OCI-LY1 (cell line): ENCODE measurements around the gene HCST.

Source experiments
- H2AFZ ChIP-seq: fragments of 200-600 bp; sonication (generic), shearing (Covaris generic); 2 replicates; pipeline ENCODE4 v1.6.0; 2014; ENCODE audit warnings: antibody characterized with exemption, mild to moderate bottlenecking, low read length
- H3F3A ChIP-seq: fragments of 200-600 bp; sonication (generic), shearing (Covaris generic); 2 replicates; pipeline ENCODE4 v1.6.0; 2014; ENCODE audit warnings: mild to moderate bottlenecking, antibody characterized with exemption, low read length, moderate library complexity; ENCODE audit not compliant: insufficient read depth
- H3K27ac ChIP-seq: fragments of 200-600 bp; sonication (generic); 2 replicates; pipeline ENCODE4 v1.5.1; 2014; ENCODE audit warnings: low read length, mixed run types, mild to moderate bottlenecking, low read depth; ENCODE audit not compliant: poor library complexity, severe bottlenecking
- H3K27me3 ChIP-seq: fragments of 200-600 bp; sonication (generic); 2 replicates; pipeline ENCODE4 v1.6.0; 2014; ENCODE audit warnings: antibody characterized with exemption, mild to moderate bottlenecking, low read length, moderate library complexity; ENCODE audit not compliant: insufficient read depth
- H3K36me3 ChIP-seq: fragments of 200-600 bp; sonication (generic); 2 replicates; pipeline ENCODE4 v1.6.1; 2014; ENCODE audit warnings: mild to moderate bottlenecking, antibody characterized with exemption, low read length, moderate library complexity, mixed read lengths; ENCODE audit not compliant: insufficient read depth
- H3K4me1 ChIP-seq: fragments of 200-600 bp; sonication (generic); 2 replicates; pipeline ENCODE4 v1.5.1; 2014; ENCODE audit warnings: mild to moderate bottlenecking, low read length, moderate library complexity; ENCODE audit not compliant: insufficient read depth, severe bottlenecking
- H3K4me2 ChIP-seq: fragments of 200-600 bp; sonication (generic), shearing (Covaris generic); 2 replicates; pipeline ENCODE4 v1.6.1; 2014; ENCODE audit warnings: low read length
- H3K4me3 ChIP-seq: fragments of 200-600 bp; sonication (generic); 2 replicates; pipeline ENCODE4 v1.5.1; 2014; ENCODE audit warnings: low read length, low read depth, mild to moderate bottlenecking, mixed read lengths; ENCODE audit not compliant: poor library complexity, severe bottlenecking
- H3K79me2 ChIP-seq: fragments of 200-600 bp; shearing (Covaris generic); 2 replicates; pipeline ENCODE4 v1.6.1; 2016; ENCODE audit warnings: mixed run types, low read length, mixed read lengths; ENCODE audit not compliant: insufficient read depth
- H3K9ac ChIP-seq: fragments of 200-600 bp; sonication (generic), shearing (Covaris generic); 2 replicates; pipeline ENCODE4 v1.6.1; 2014; ENCODE audit warnings: mild to moderate bottlenecking, low read length, mixed read lengths
- H3K9me2 ChIP-seq: fragments of 200-600 bp; sonication (generic), shearing (Covaris generic); 2 replicates; pipeline ENCODE4 v1.6.1; 2014; ENCODE audit warnings: low read depth, mild to moderate bottlenecking, low read length, mixed read lengths
- H3K9me3 ChIP-seq: fragments of 200-600 bp; shearing (Covaris generic); 2 replicates; pipeline ENCODE4 v1.6.1; 2014; ENCODE audit warnings: low read length, mixed read lengths
- H4K20me1 ChIP-seq: fragments of 200-600 bp; sonication (generic), shearing (Covaris generic); 2 replicates; pipeline ENCODE4 v1.6.0; 2016; ENCODE audit warnings: mild to moderate bottlenecking, low read length; ENCODE audit not compliant: insufficient read depth
- CTCF ChIP-seq: fragments of 200-600 bp; sonication (generic), shearing (Covaris generic); IDR thresholded peaks from 2 replicates; pipeline ENCODE4 v1.5.1; 2017; ENCODE audit warnings: mild to moderate bottlenecking, antibody characterized with exemption, low read length, moderate library complexity, mixed read lengths
- EZH2 ChIP-seq: fragments of 200-600 bp; sonication (generic), shearing (Covaris generic); IDR thresholded peaks from 2 replicates; pipeline ENCODE4 v1.8.0; 2017; ENCODE audit warnings: borderline replicate concordance, mixed run types, mild to moderate bottlenecking, antibody characterized with exemption, low read length, moderate library complexity, mixed read lengths

Gene HCST

GRCh38 chr19:35858311-35858710 is 44.0 kb upstream of the HCST start:
- Histone ChIP-seq H2AFZ (no peak overlapping the region), H3K36me3 (no peaks in the 10 kb centered on the region), H3K4me1 (peaks cover 12% of the 10 kb centered on the region), H3K4me3 (no peak overlapping the region), H3K9me3 (no peaks in the 10 kb centered on the region), H3K4me2 (no peak overlapping the region), H3K27ac (no peak overlapping the region), H3K27me3 (peaks cover 6% of the 10 kb centered on the region; the same call in 1 of the 2 replicates), H4K20me1 (no peaks in the 10 kb centered on the region), H3F3A (no peaks in the 10 kb centered on the region), H3K79me2 (no peaks in the 10 kb centered on the region), H3K9me2 (no peaks in the 10 kb centered on the region), H3K9ac (no peak overlapping the region)
- no peak for TF ChIP-seq EZH2
- TF ChIP-seq CTCF, result no peak

GRCh38 chr19:35859414-35859813 is 42.9 kb upstream of the HCST start:
- no peaks in the 10 kb centered on the region for H4K20me1 ChIP-seq
- no peak for TF ChIP-seq CTCF
- TF ChIP-seq EZH2, result no peak
- H3K4me2 ChIP-seq, result no peak overlapping the region
- H3K9me3 ChIP-seq, result no peaks in the 10 kb centered on the region
- H3F3A ChIP-seq, result no peaks in the 10 kb centered on the region
- no peaks in the 10 kb centered on the region for H3K36me3 ChIP-seq
- no peaks in the 10 kb centered on the region for H3K9me2 ChIP-seq
- peaks cover 6% of the 10 kb centered on the region; the same call in 1 of the 2 replicates for H3K27me3 ChIP-seq
- H2AFZ ChIP-seq, result no peak overlapping the region
- no peak overlapping the region for H3K4me3 ChIP-seq
- no peak overlapping the region for H3K9ac ChIP-seq
- H3K4me1 ChIP-seq, result peaks cover 12% of the 10 kb centered on the region
- H3K27ac ChIP-seq, result no peak overlapping the region
- no peaks in the 10 kb centered on the region for H3K79me2 ChIP-seq

GRCh38 chr19:35860436-35860817 is 41.9 kb upstream of the HCST start:
- no peak for TF ChIP-seq EZH2
- TF ChIP-seq CTCF, result 0 out of 2 replicates have a peak, but pooled peaks have one; percentile 5
- H4K20me1 ChIP-seq, result no peaks in the 10 kb centered on the region
- H3K4me3 ChIP-seq, result no peak overlapping the region
- H3K27ac ChIP-seq, result no peak overlapping the region
- H3K27me3 ChIP-seq, result no peaks in the 10 kb centered on the region; the same call in 1 of the 2 replicates
- H3K9me3 ChIP-seq, result no peaks in the 10 kb centered on the region
- no peak overlapping the region for H2AFZ ChIP-seq
- no peaks in the 10 kb centered on the region for H3K36me3 ChIP-seq
- H3K79me2 ChIP-seq, result no peaks in the 10 kb centered on the region
- H3K4me2 ChIP-seq, result no peak overlapping the region
- no peak overlapping the region for H3K9ac ChIP-seq
- no peaks in the 10 kb centered on the region for H3F3A ChIP-seq
- peaks cover 12% of the 10 kb centered on the region for H3K4me1 ChIP-seq
- H3K9me2 ChIP-seq, result no peaks in the 10 kb centered on the region
